HepG2 (cell line): ENCODE results near the gene DOP1B. TPM values are rescaled to one million over a fixed set of nuclear protein-coding genes. Genes with fewer than 3 reads are reported as not detected.
A peak's percentile ranks its signal among the peaks of the same experiment; 100 is the strongest.

Experiments
- DMAP1 ChIP-seq: IDR thresholded peaks from 2 replicates; pipeline ENCODE4 v1.6.1; 2016
- GATAD1 ChIP-seq: IDR thresholded peaks from 2 replicates; pipeline ENCODE4 v1.6.1; 2016; ENCODE audit warnings: missing genetic modification reagents, missing compliant biosample characterization
- HNF4A ChIP-seq: sonication (generic); formaldehyde crosslinking; IDR thresholded peaks from 2 replicates; pipeline ENCODE4 v1.4.0; 2020; ENCODE audit warnings: missing genetic modification reagents
- KLF16 ChIP-seq, 2 experiments: sonication (generic) in 1 of 2; formaldehyde crosslinking in 1 of 2; IDR thresholded peaks; 2 replicates each; pipeline versions ENCODE4 v1.6.1 to v1.8.0; 2016 to 2023; ENCODE audit warnings: missing genetic modification reagents in 2 of 2, missing compliant biosample characterization in 1 of 2
- NONO ChIP-seq, 2 experiments: fragments of 450-650 bp in 1 of 2; sonication (generic) in 1 of 2; formaldehyde crosslinking in 1 of 2; IDR thresholded peaks in 1 of 2; conservative IDR thresholded peaks in 1 of 2; 2 replicates each; pipeline versions ENCODE4 v1.6.1 to v1.8.0; 2017 to 2022; ENCODE audit warnings: mild to moderate bottlenecking in 1 of 2, missing genetic modification reagents in 1 of 2, moderate library complexity in 1 of 2
- NR2F2 ChIP-seq: IDR thresholded peaks from 2 replicates; pipeline ENCODE4 v1.6.1; 2012; ENCODE audit warnings: low read depth, inconsistent platforms, borderline replicate concordance
- SIX4 ChIP-seq: sonication (generic); formaldehyde crosslinking; IDR thresholded peaks from 2 replicates; pipeline ENCODE4 v1.4.0; 2020; ENCODE audit warnings: missing genetic modification reagents
- SOX13 ChIP-seq, 3 experiments: fragments of 450-650 bp in 1 of 3; sonication (generic) in 1 of 3; formaldehyde crosslinking in 1 of 3; IDR thresholded peaks in 2 of 3; conservative IDR thresholded peaks in 1 of 3; 2 replicates each; pipeline versions ENCODE4 v1.5.0 to v1.6.1; 2016 to 2020; ENCODE audit warnings: antibody characterized with exemption in 1 of 3, mild to moderate bottlenecking in 1 of 3, missing compliant biosample characterization in 1 of 3, missing genetic modification reagents in 1 of 3, moderate library complexity in 1 of 3
- SRSF4 ChIP-seq: fragments of 200-400 bp; formaldehyde crosslinking; IDR thresholded peaks from one replicate; pipeline ENCODE4 v1.6.1; 2018; ENCODE audit warnings: mild to moderate bottlenecking, low read depth, low read length, moderate library complexity; ENCODE audit not compliant: poor library complexity, severe bottlenecking
- ZNF138 ChIP-seq: sonication (generic); formaldehyde crosslinking; IDR thresholded peaks from 2 replicates; pipeline ENCODE4 v1.5.0; 2020; ENCODE audit warnings: mild to moderate bottlenecking, low read depth, missing genetic modification reagents
- ZNF530 ChIP-seq: sonication (generic); formaldehyde crosslinking; IDR thresholded peaks from 2 replicates; pipeline ENCODE4 v1.5.0; 2020; ENCODE audit warnings: low read depth, mild to moderate bottlenecking, missing genetic modification reagents
- ZNF570 ChIP-seq: sonication (generic); formaldehyde crosslinking; IDR thresholded peaks from 2 replicates; pipeline ENCODE4 v1.4.0; 2020; ENCODE audit warnings: mild to moderate bottlenecking, missing genetic modification reagents, borderline replicate concordance
- ZNF883 ChIP-seq: sonication (generic); formaldehyde crosslinking; IDR thresholded peaks from 2 replicates; pipeline ENCODE4 v1.5.1; 2020; ENCODE audit warnings: mild to moderate bottlenecking, missing genetic modification reagents; ENCODE audit errors: not compliant biosample characterization
- polyA plus RNA-seq, 8 experiments: library from polyadenylated mRNA; depleted of rRNA in 3 of 8; stranded (reverse) in 7 of 8; unstranded in 1 of 8; fragments of >200 nt; fragmentation: Illumina TruSeq in 4 of 8; extraction: Trizol in 4 of 8; gene quantifications; 2 replicates each; pipeline versions ENCODE4 v1.2.1 to v1.2.3, GENCODE V29; 2011 to 2016; ENCODE audit warnings: low read depth in 4 of 8, missing spikeins in 1 of 8, mixed read lengths in 1 of 8; ENCODE audit not compliant: insufficient read depth in 1 of 8
- total RNA-seq, 5 experiments: library from RNA; depleted of rRNA; stranded (reverse); fragments of >200 nt; fragmentation: Illumina TruSeq; extraction: Trizol; gene quantifications; 2 replicates each; pipeline ENCODE4 v1.2.3, GENCODE V29; 2016; ENCODE audit warnings: low read depth in 1 of 5
- TF ChIP-seq, protein P1 (sequence below): sonication (generic); formaldehyde crosslinking; IDR thresholded peaks from 2 replicates; pipeline ENCODE4 v1.4.0; 2020; ENCODE audit warnings: mild to moderate bottlenecking, missing genetic modification reagents
- TF ChIP-seq, protein P2 (sequence below): sonication (generic); formaldehyde crosslinking; conservative IDR thresholded peaks from 2 replicates; pipeline ENCODE4 v1.4.0; 2020; ENCODE audit warnings: missing genetic modification reagents
- TF ChIP-seq, protein P3 (sequence below): sonication (generic); formaldehyde crosslinking; IDR thresholded peaks from 2 replicates; pipeline ENCODE4 v1.4.0; 2020; ENCODE audit warnings: missing genetic modification reagents, borderline replicate concordance
- TF ChIP-seq, protein P4 (sequence below): sonication (generic); formaldehyde crosslinking; IDR thresholded peaks from 2 replicates; pipeline ENCODE4 v1.8.0; 2022; ENCODE audit warnings: mild to moderate bottlenecking, missing genetic modification reagents, moderate library complexity
- TF ChIP-seq, protein P5 (sequence below): sonication (generic); formaldehyde crosslinking; IDR thresholded peaks from 2 replicates; pipeline ENCODE4 v1.8.0; 2022; ENCODE audit warnings: low read depth, missing genetic modification reagents

DOP1B gene
- total and polyA plus RNA-seq, 2 of the 13 experiments (the other 11 are each of a cell fraction or from before 2014, with no cell fraction given) = 2.8 to 3.2 TPM

DNA sequence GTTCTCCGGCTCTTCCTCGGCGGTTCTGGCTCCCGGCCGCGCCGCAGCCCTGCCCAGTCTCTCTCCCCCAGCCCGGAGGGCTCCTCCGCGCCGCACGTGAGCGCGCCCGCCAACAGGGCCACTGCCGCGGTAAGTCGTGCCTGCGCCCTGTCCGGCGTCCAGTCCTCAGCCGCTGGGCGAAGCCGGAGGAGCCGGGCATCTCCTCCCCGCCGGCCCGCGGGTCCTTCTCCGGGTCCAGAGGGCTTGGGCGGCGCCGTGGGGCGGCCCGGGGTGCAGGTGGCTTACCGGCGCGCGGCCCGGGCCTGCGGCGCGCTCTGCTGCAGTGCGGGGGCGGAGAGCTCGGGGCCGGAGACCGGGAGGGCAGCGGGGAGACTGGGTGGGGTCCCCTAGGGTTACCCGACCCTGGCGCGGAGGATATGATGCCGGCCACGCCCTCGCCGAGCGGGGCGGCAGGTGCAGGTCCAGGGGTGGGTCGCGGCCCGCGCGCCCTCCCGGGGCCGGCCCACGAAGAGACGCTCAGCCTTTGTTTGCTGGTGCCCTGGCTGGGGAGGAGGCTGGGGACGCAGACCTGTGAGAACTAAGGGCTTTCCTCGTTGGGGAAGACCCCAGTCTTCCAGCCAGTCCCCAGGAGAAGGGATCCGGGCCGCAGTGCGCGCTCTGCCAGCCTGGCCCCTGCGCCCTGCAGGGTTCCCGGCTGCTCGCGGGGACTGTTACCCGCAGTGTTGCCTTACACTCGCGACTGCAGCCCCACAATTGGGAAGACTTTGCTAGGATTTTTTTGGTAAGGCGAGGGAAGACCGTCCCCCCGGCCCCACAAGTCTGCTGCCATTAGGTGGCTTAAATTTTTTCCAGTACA lies at the start of gene DOP1B (continued):
- TF ChIP-seq SIX4 (no peak), SOX13 (IDR thresholded peaks at IDR 0.05) (no peak), SOX13 (CRISPR knock-in tag; conservative IDR thresholded peaks at IDR 0.05 in 1 of 2, IDR thresholded peaks at IDR 0.05 in 1 of 2) (no peak), GATAD1 (no peak), NR2F2 (no peak), ZNF570 (no peak), SRSF4 (no peak), NONO (IDR thresholded peaks at IDR 0.05) (no peak), NONO (CRISPR knock-in tag; conservative IDR thresholded peaks at IDR 0.05) (no peak), ZNF883 (CRISPR knock-in tag) (no peak), ZNF138 (CRISPR knock-in tag) (no peak), ZNF530 (CRISPR knock-in tag) (no peak), KLF16 (CRISPR knock-in tag; IDR thresholded peaks at IDR 0.05) (no peak), HNF4A (CRISPR knock-in tag) (no peak), DMAP1 (CRISPR knock-in tag) (no peak)
- TF ChIP-seq, protein P1, sequence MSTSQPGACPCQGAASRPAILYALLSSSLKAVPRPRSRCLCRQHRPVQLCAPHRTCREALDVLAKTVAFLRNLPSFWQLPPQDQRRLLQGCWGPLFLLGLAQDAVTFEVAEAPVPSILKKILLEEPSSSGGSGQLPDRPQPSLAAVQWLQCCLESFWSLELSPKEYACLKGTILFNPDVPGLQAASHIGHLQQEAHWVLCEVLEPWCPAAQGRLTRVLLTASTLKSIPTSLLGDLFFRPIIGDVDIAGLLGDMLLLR (CRISPR knock-in tag) = no peak
- TF ChIP-seq, protein P2, sequence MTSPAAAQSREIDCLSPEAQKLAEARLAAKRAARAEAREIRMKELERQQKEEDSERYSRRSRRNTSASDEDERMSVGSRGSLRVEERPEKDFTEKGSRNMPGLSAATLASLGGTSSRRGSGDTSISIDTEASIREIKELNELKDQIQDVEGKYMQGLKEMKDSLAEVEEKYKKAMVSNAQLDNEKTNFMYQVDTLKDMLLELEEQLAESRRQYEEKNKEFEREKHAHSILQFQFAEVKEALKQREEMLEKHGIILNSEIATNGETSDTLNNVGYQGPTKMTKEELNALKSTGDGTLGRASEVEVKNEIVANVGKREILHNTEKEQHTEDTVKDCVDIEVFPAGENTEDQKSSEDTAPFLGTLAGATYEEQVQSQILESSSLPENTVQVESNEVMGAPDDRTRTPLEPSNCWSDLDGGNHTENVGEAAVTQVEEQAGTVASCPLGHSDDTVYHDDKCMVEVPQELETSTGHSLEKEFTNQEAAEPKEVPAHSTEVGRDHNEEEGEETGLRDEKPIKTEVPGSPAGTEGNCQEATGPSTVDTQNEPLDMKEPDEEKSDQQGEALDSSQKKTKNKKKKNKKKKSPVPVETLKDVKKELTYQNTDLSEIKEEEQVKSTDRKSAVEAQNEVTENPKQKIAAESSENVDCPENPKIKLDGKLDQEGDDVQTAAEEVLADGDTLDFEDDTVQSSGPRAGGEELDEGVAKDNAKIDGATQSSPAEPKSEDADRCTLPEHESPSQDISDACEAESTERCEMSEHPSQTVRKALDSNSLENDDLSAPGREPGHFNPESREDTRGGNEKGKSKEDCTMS (CRISPR knock-in tag) = no peak
- TF ChIP-seq, protein P3, sequence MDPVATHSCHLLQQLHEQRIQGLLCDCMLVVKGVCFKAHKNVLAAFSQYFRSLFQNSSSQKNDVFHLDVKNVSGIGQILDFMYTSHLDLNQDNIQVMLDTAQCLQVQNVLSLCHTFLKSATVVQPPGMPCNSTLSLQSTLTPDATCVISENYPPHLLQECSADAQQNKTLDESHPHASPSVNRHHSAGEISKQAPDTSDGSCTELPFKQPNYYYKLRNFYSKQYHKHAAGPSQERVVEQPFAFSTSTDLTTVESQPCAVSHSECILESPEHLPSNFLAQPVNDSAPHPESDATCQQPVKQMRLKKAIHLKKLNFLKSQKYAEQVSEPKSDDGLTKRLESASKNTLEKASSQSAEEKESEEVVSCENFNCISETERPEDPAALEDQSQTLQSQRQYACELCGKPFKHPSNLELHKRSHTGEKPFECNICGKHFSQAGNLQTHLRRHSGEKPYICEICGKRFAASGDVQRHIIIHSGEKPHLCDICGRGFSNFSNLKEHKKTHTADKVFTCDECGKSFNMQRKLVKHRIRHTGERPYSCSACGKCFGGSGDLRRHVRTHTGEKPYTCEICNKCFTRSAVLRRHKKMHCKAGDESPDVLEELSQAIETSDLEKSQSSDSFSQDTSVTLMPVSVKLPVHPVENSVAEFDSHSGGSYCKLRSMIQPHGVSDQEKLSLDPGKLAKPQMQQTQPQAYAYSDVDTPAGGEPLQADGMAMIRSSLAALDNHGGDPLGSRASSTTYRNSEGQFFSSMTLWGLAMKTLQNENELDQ = no peak
- TF ChIP-seq, protein P4, sequence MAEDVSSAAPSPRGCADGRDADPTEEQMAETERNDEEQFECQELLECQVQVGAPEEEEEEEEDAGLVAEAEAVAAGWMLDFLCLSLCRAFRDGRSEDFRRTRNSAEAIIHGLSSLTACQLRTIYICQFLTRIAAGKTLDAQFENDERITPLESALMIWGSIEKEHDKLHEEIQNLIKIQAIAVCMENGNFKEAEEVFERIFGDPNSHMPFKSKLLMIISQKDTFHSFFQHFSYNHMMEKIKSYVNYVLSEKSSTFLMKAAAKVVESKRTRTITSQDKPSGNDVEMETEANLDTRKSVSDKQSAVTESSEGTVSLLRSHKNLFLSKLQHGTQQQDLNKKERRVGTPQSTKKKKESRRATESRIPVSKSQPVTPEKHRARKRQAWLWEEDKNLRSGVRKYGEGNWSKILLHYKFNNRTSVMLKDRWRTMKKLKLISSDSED (CRISPR knock-in tag) = no peak
- TF ChIP-seq, protein P5, sequence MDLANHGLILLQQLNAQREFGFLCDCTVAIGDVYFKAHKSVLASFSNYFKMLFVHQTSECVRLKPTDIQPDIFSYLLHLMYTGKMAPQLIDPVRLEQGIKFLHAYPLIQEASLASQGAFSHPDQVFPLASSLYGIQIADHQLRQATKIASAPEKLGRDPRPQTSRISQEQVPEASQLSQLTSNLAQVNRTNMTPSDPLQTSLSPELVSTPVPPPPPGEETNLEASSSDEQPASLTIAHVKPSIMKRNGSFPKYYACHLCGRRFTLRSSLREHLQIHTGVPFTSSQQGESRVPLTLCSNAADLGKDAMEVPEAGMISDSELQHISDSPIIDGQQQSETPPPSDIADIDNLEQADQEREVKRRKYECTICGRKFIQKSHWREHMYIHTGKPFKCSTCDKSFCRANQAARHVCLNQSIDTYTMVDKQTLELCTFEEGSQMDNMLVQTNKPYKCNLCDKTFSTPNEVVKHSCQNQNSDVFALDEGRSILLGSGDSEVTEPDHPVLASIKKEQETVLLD (CRISPR knock-in tag) = peak; percentile 67; the same call in 1 of the 2 replicates
